Small intestine (tissue), 7 donors: ENCODE results near the gene TENM4. TPM values are rescaled to one million over a fixed set of nuclear protein-coding genes. Genes with fewer than 3 reads are reported as not detected.

Experiments
- DNase-seq, 2 donors: peaks; one replicate each; pipeline versions ENCODE4 v3.0.0 to v3.0.0-alpha.2; 2013
- FAIRE-seq: peaks from 2 replicates; lab custom pipeline; 2012; peaks lifted over from hg19 to GRCh38; lab: Jason Lieb, UNC
- H3K27ac ChIP-seq, 3 donors: one replicate each; pipeline ENCODE4 v1.5.1; 2013; ENCODE audit warnings: low read length in 2 of 3, mild to moderate bottlenecking in 2 of 3, control low read depth in 1 of 3, inconsistent platforms in 1 of 3, low read depth in 1 of 3, moderate library complexity in 1 of 3
- H3K27me3 ChIP-seq, 3 donors: one replicate each; pipeline ENCODE4 v1.6.1; 2013; ENCODE audit warnings: low read length in 3 of 3, inconsistent platforms in 1 of 3; ENCODE audit not compliant: control insufficient read depth in 3 of 3, insufficient read depth in 3 of 3
- H3K36me3 ChIP-seq, 3 donors: one replicate each; pipeline ENCODE4 v1.6.1; 2013; ENCODE audit warnings: low read length in 3 of 3, inconsistent platforms in 1 of 3, low read depth in 1 of 3, mild to moderate bottlenecking in 1 of 3, moderate library complexity in 1 of 3; ENCODE audit not compliant: control insufficient read depth in 3 of 3, insufficient read depth in 2 of 3
- H3K4me1 ChIP-seq, 3 donors: one replicate each; pipeline ENCODE4 v1.6.1; 2013; ENCODE audit warnings: low read length in 2 of 3, inconsistent platforms in 1 of 3, low read depth in 1 of 3, mild to moderate bottlenecking in 1 of 3, moderate library complexity in 1 of 3; ENCODE audit not compliant: control insufficient read depth in 3 of 3, insufficient read depth in 2 of 3
- H3K4me3 ChIP-seq, 3 donors: one replicate each; pipeline ENCODE4 v1.5.1; 2013; ENCODE audit warnings: low read length in 3 of 3, control low read depth in 1 of 3, inconsistent platforms in 1 of 3, low read depth in 1 of 3, mild to moderate bottlenecking in 1 of 3, moderate library complexity in 1 of 3
- H3K9me3 ChIP-seq, 2 donors: one replicate each; pipeline ENCODE4 v1.6.1; 2013; ENCODE audit warnings: low read depth in 1 of 2, low read length in 1 of 2; ENCODE audit not compliant: control insufficient read depth in 2 of 2, insufficient read depth in 1 of 2
- WGBS, 3 donors: extraction: QIAGEN DNeasy Blood & Tissue Kit; methylation state at CpG; one replicate each; pipeline ENCODE4 v1.1.7; 2013; 5-methylcytosine and 5-hydroxymethylcytosine counted together
- polyA plus RNA-seq, 4 donors: library from polyadenylated mRNA; stranded (reverse) in 3 of 4; unstranded in 1 of 4; fragments of 200-250 nt in 3 of 4; fragments of 120-200 nt in 1 of 4; gene quantifications; one replicate each; pipeline versions ENCODE4 v1.2.1 to v1.2.3, GENCODE V29; 2013
- donor health status: healthy with polysubstance abuse.
- donor health status: control.
- donor health status: control.
- donor health status: Bipolar disorder and iron deficiency.
- donor health status: healthy.

The TENM4 gene
- polyA plus RNA-seq, 4 donors = under 0.01 to 0.96 (median 0.31) TPM; not detected in 1

GRCh38 chr11:78647986-78648875, 792.6 kb downstream of the TENM4 start:
- Histone ChIP-seq H3K27ac (no peak overlapping the region), H3K4me1 (no peaks in the 10 kb centered on the region), H3K9me3 (no peaks in the 10 kb centered on the region), H3K36me3 (no peaks in the 10 kb centered on the region), H3K4me3 (no peak overlapping the region), H3K27me3 (no peaks in the 10 kb centered on the region)
- WGBS, 3 donors = 76 to 80% (median 79%) methylated on average over 9 of the region's 9 CpGs
- FAIRE-seq = no peak
- no peak for DNase-seq

GRCh38 chr11:78647266-78647915, 793.4 kb downstream of the TENM4 start:
- FAIRE-seq (no peak), DNase-seq (no peak)
- H3K4me3 ChIP-seq = no peak overlapping the region
- no peak overlapping the region for H3K27ac ChIP-seq
- no peaks in the 10 kb centered on the region for H3K9me3 ChIP-seq
- no peaks in the 10 kb centered on the region for H3K27me3 ChIP-seq
- H3K36me3 ChIP-seq = no peaks in the 10 kb centered on the region
- WGBS, 3 donors = 76 to 81% (median 79%) methylated on average over 6 of the region's 6 CpGs
- H3K4me1 ChIP-seq = no peaks in the 10 kb centered on the region

DNA sequence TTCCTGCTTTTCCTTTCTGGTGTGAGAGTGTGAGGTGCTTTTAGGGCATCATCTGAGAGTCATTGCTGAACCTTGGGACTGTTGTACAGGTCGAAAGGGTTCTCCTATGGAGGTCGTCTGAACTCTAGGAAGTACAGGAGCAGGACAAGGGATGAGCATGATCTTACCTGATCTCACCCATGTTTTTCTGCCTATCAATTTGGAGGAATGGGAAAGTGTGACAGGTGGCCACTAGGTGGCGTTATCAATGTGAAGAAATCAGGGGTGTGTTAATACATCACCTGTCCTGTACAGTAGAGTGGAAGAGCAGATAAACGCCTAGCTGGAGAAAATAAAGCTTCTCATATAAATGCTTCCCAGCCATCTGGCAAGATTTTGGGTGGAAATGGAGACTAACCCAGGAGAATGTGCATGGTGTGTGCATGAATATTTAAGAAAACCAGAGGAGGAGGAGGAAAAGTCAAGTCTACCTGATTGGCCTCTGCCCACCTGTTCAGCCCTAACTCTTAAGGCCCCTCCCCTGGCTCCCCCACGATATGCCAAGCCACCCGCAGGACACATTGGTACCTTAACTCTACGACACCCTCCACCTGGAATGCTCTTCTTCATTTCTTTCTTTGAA, 794.2 kb downstream of the TENM4 start:
- Histone ChIP-seq H3K27me3 (no peaks in the 10 kb centered on the region), H3K4me1 (no peaks in the 10 kb centered on the region), H3K4me3 (no peak overlapping the region), H3K36me3 (no peaks in the 10 kb centered on the region), H3K27ac (no peak overlapping the region), H3K9me3 (no peaks in the 10 kb centered on the region)
- DNase-seq (peak; percentile 71 to 75), FAIRE-seq (no peak)
- WGBS, 3 donors = 10 to 23% (median 14%) methylated on average over 7 of the region's 7 CpGs

- no peak overlapping the region for H3K27ac ChIP-seq
- H3K27me3 ChIP-seq = no peaks in the 10 kb centered on the region
- H3K9me3 ChIP-seq = no peaks in the 10 kb centered on the region
- 37 to 43% (median 41%) methylated on average over 5 of the region's 5 CpGs for WGBS, 3 donors
- no peaks in the 10 kb centered on the region for H3K4me1 ChIP-seq
- H3K4me3 ChIP-seq = no peak overlapping the region
- H3K36me3 ChIP-seq = no peaks in the 10 kb centered on the region
- DNase-seq (peak; percentile 66 to 76), FAIRE-seq (no peak)
Measured at GRCh38 chr11:78645226-78646202, 795.3 kb downstream of the TENM4 start.

DNA sequence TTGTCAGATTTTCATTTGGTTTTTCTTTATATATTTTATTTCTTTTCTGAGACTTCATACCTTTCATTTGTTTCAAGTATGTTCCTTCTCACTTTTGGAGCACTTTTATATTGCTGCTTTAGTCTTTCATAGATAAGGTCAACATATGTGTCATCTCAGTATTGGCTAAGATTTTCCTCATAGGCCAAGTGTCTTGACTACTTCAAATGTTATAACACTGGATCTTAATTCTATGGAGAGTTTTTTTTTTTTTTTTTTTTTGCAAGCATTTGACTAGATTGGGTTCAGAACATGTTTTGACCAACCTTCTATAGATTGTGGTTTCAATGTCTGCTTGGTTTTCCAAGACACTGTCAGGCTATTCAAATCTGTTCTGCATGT, 797.2 kb downstream of the TENM4 start:
- no peaks in the 10 kb centered on the region for H3K9me3 ChIP-seq
- no peaks in the 10 kb centered on the region for H3K36me3 ChIP-seq
- FAIRE-seq = no peak
- H3K4me3 ChIP-seq = no peak overlapping the region
- no peak for DNase-seq
- H3K4me1 ChIP-seq = no peaks in the 10 kb centered on the region
- no peak overlapping the region for H3K27ac ChIP-seq
- no peaks in the 10 kb centered on the region for H3K27me3 ChIP-seq

- FAIRE-seq (no peak), DNase-seq (no peak)
- no peaks in the 10 kb centered on the region for H3K27me3 ChIP-seq
- H3K27ac ChIP-seq = no peak overlapping the region
- H3K36me3 ChIP-seq = no peaks in the 10 kb centered on the region
- H3K4me3 ChIP-seq = no peak overlapping the region
- H3K4me1 ChIP-seq = no peaks in the 10 kb centered on the region
- no peaks in the 10 kb centered on the region for H3K9me3 ChIP-seq
- 60 to 67% (median 66%) methylated on average over 5 of the region's 5 CpGs for WGBS, 3 donors
Measured at GRCh38 chr11:78642979-78643675, 797.7 kb downstream of the TENM4 start.

- H3K4me1 ChIP-seq = no peaks in the 10 kb centered on the region
- FAIRE-seq (no peak), DNase-seq (no peak)
- no peaks in the 10 kb centered on the region for H3K27me3 ChIP-seq
- 15 to 18% (median 17%) methylated on average over 1 of the region's 1 CpG for WGBS, 3 donors
- no peak overlapping the region for H3K4me3 ChIP-seq
- no peaks in the 10 kb centered on the region for H3K36me3 ChIP-seq
- no peak overlapping the region for H3K27ac ChIP-seq
- no peaks in the 10 kb centered on the region for H3K9me3 ChIP-seq
Measured at GRCh38 chr11:78641541-78641940, 799.3 kb downstream of the TENM4 start.
